NCI-H1105 (cell line): ENCODE measurements around the gene AP1M1.

Experiments
- DNase-seq: peaks from one replicate; lab custom pipeline; 2025; lab: John Stamatoyannopoulos, UW

Gene AP1M1

GRCh38 chr19:16207490-16208025, 9.8 kb downstream of the AP1M1 start:
- DNase-seq = no peak

- no peak for DNase-seq
Measured at GRCh38 chr19:16208064-16208759, 10.5 kb downstream of the AP1M1 start.

DNA sequence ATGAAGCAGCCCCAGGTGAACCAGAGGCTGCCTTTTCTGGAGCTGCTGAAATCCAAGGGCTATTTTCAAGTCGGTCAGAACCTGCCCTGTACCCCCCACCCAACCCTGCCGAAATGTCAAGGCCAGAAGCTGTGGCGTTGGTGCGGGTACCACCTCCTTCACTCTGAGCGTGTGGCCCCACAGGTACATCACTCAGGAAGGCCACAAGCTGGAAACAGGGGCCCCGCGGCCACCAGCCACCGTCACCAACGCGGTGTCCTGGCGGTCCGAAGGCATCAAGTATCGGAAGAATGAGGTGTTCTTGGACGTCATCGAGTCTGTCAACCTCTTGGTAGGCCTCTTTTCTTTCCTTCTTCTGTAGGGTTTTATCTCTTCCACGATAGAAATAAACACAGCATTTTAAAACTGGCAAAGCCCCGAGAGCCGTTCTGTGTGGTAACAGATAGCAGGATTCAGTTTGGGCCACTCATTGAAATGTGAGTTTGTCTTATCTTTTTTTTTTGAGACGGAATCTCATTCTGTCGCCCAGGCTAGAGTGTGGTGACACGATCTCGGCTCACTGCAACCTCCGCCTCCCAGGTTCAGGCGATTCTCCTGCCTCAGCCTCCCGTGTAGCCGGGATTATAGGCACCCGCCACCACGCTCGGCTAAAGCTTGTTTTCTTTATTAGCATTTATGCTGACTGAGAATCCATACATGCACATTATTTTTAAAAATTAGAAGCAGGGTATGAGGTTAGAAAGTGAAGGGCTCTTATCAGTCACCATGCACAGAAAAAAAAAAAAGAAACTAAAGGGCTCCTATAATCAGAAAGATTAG, 11.3 kb downstream of the AP1M1 start:
- DNase-seq = no peak

DNA sequence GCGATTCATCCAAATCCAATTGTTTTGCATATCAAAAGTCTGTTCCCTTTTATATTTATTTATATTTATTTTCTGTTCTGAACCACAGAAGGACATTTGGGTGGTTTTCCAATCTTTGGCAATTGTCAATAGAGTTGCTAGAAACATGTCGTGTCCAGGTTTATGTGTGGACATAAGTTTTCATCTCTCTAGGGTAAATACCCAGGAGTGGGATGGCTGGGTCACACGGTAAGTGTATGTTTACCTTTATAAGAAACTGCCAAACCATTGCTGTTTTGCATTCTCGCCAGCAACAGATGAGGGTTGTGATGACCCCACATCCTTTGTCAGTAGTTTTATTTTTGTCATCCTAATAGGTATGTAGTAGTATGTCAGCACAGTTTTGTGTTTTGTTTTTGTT, 12.5 kb downstream of the AP1M1 start:
- no peak for DNase-seq

GRCh38 chr19:16213076-16213475, 15.4 kb downstream of the AP1M1 start:
- DNase-seq = no peak

GRCh38 chr19:16216744-16217670, 19.3 kb downstream of the AP1M1 start:
- no peak for DNase-seq

DNA sequence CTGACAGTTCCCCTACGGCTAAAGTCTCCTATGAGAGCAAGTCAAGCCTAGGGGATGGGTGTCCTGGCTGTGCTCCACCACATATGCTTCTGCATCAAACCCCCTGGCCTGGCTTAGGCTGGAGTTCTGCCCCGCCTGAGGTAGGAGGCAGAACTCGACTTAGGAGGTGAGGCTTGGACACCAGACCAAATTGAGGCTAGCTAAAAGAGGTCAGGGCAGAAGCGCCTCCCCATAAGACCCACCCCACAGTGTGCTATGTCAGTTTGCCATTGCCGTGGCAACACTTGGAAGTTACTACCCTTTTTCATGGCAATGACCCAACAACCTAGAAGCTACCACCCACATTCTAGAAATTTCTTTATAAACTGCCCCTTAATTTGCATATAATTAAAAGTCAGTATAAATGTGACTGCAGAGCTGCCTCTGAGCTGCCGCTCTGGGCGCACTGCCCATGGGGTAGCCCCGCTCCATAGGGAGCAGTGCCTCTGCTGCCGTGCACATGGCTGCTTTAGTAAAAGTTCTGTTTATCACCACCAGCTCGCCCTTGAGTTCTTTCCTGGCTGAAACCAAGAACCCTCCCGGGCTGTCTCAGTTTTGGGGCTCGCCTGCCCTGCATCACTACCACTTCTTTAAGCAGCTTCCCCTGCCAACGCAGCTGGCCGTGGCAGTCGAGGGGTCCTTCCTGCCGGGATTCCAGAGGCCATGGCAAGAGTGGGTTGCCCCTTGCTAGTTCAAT, 20.2 kb downstream of the AP1M1 start:
- no peak for DNase-seq

DNA sequence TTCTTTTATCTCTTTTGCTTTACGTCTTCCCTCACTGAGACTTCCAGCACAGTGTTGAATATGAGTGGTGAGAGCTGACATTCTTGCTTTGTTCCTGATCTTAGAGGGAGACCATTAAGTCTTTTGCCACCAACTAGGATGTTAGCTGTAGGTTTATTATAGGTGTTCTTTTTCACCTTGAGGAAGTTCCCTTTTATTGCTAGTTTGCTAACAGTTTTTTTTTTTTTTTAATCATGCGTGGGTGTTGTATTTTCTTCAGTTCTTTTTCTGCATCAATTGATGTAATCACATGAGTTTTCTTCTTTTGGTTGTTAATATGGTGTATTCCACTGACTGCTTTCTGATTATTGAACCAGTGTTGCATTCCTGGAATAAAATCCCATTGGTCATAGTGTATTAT, 21.1 kb downstream of the AP1M1 start:
- DNase-seq = no peak

DNA sequence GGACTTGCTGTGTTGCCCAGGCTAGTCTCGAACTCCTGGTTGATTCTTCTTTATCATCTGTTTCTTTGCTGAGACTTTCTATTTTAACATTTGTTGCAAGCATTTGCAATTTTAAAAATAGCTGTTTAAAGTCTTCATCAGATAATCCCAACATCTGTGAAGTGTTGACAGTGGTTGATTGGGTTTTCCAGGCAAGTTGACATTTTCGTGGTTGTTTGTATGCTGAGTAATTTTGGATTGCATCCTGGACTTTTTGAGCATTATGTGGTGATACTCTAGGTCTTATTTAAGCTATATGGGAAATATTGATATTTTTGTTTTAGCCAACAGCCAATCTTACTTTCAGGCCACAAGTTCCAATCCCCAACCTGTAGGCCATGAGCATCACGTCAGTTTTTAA, 25.1 kb downstream of the AP1M1 start:
- no peak for DNase-seq

DNA sequence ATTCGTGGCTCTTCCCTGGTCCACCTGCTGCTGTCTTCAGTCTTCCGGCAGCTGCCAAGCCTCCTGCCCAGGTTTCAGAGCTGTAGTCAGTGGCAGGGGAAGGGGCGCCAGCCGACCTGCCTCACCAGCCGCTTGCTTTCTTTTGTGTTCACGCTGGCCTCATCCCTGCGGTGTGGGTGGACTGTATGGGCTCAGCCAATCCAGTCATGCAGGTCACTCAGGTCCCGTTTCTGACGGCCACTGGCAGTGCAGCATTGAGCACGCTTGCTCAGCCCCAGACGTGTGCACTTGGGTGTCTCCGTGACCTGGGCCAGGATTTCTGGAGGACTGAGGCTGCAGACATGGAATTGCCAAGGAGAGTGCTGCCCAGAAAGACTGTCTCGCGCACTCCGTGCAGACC, 26.0 kb downstream of the AP1M1 start:
- no peak for DNase-seq

DNA sequence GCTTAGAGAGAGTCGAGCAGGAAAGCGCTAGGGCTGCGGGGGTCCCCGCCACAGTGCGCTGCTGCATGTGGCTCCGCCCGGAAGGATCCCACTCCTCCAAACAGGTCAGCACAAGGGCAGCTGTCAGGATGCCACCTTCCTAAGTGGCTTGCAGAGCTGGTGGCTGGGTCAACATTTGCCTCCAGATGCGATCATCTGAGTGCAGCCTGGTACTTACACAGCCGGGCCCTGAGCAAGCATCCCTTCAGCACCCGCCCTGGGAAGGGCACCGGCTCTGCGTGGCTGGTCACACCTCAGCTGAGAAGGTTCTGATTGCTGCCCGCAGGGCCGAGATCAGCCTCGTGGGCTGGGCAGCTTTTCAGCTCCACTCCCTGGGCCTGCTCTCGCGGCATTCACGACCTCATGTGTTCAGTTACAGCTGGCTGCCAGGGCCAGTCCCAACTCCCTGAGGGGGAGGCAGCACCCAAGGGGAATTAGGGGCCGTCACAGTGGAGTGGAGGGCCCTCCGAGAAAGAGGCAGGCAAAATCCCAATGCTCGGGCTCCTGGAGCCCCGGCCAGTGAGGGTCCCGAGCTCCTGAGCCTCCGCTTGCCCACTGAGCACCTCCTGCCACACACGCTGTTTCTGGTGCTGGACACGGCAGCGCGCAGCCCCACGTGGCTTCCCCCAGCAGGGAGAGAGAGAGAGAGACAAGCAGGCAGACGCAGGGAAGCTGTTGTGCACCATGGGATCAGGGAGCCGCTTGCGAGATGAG, 26.8 kb downstream of the AP1M1 start:
- DNase-seq = no peak

GRCh38 chr19:16225279-16226183, 27.8 kb downstream of the AP1M1 start:
- DNase-seq = no peak

- no peak for DNase-seq
Measured at GRCh38 chr19:16226184-16226591, 28.5 kb downstream of the AP1M1 start.

GRCh38 chr19:16226878-16227836, 29.4 kb downstream of the AP1M1 start:
- no peak for DNase-seq

DNA sequence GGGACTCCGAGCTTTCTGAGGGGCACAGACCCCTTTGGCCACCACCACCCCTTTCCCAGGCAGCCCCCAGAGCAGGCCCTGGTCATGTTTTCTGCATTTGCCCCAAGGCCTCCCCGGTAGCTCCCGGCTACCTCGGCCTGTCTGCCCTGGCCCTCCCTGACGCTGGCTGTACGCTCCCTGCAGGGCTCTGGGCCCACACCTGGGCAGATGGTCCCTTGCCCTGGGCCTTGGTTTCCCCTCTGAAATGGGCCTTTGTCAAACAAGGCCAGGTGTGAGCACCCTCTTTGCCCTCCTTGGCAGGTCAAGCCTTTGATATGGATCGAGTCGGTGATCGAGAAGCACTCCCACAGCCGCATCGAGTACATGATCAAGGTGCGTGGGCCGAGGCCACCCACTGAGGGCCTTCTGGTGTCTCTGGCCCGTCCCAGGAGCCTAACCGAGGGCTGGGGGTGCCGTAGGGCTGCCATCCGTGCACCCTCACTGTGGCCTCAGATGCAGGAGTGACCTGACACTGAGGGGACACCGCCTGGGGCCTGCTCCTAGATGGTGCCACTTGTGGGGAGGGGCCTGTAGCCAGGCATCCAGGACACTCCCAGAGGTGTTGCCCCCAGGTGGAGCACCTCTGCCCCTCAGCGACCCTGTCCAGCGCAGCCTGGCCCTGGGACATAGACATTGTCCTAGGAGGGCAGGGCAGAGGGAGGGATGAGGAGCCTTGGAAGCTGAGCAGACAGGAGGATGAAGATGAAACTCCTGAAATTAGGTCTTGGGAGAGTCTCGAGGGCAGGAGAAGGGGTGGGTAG, 30.3 kb downstream of the AP1M1 start:
- DNase-seq = no peak

DNA sequence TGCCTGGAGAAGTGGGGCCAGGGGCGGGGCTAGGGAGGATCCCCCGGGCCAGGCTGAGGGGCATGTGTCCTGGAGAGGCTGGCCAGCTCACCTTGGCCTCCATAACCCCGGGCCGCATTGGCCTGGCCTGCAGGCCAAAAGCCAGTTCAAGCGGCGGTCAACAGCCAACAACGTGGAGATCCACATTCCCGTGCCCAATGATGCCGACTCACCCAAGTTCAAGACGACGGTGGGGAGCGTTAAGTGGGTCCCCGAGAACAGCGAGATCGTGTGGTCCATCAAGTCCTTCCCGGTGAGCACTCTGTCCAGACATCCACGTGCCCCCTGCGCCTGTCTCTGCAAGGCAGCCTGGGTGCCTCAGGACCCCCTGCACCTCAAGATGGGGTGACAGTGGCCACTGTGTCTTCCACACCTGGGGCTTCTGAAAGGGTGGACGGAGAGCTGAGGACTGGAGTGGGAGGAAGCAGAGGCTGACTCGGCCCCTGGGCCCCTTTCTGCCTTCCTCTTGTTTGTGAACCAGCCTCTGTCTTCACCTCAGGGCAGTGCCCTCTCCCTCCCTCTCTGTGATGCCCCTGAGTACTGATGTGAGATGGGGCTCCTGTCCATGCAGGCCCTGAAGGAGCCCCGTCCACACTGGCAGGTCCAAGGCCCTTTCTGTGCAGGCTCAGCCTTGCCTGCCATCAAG, 31.1 kb downstream of the AP1M1 start:
- no peak for DNase-seq

DNA sequence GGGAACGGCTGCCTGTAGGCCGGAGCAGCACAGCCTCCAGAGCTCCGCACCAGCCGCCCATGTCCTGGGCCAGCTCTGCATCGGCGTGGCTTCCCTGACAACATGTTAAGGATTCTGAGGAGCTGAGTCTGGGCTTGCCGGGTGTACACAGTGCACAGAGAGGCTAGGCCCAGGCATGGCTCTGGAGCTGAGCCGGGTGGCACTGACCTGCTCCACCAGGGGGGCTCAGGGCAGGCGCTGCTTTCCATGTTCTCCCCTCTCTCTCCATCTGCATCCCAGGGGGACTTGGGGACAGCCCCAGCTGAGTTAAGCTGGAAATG, 31.6 kb downstream of the AP1M1 start:
- DNase-seq = no peak
